A549 treated with dexamethasone at 1 μM for 4 hours (cell line): ENCODE results near the gene DENND1C. TPM values are rescaled to one million over a fixed set of nuclear protein-coding genes. Genes with fewer than 3 reads are reported as not detected.

Experiments used
- total RNA-seq: library from RNA; stranded (reverse); fragments of 200-300 nt; extraction: Qiagen RNA extraction; gene quantifications from 5 replicates; pipeline ENCODE4 v1.2.3, GENCODE V29; 2022

The DENND1C gene, protein sequence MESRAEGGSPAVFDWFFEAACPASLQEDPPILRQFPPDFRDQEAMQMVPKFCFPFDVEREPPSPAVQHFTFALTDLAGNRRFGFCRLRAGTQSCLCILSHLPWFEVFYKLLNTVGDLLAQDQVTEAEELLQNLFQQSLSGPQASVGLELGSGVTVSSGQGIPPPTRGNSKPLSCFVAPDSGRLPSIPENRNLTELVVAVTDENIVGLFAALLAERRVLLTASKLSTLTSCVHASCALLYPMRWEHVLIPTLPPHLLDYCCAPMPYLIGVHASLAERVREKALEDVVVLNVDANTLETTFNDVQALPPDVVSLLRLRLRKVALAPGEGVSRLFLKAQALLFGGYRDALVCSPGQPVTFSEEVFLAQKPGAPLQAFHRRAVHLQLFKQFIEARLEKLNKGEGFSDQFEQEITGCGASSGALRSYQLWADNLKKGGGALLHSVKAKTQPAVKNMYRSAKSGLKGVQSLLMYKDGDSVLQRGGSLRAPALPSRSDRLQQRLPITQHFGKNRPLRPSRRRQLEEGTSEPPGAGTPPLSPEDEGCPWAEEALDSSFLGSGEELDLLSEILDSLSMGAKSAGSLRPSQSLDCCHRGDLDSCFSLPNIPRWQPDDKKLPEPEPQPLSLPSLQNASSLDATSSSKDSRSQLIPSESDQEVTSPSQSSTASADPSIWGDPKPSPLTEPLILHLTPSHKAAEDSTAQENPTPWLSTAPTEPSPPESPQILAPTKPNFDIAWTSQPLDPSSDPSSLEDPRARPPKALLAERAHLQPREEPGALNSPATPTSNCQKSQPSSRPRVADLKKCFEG
- 0.13 to 0.25 TPM (median 0.21 TPM) in 5 replicates for total RNA-seq

DNA sequence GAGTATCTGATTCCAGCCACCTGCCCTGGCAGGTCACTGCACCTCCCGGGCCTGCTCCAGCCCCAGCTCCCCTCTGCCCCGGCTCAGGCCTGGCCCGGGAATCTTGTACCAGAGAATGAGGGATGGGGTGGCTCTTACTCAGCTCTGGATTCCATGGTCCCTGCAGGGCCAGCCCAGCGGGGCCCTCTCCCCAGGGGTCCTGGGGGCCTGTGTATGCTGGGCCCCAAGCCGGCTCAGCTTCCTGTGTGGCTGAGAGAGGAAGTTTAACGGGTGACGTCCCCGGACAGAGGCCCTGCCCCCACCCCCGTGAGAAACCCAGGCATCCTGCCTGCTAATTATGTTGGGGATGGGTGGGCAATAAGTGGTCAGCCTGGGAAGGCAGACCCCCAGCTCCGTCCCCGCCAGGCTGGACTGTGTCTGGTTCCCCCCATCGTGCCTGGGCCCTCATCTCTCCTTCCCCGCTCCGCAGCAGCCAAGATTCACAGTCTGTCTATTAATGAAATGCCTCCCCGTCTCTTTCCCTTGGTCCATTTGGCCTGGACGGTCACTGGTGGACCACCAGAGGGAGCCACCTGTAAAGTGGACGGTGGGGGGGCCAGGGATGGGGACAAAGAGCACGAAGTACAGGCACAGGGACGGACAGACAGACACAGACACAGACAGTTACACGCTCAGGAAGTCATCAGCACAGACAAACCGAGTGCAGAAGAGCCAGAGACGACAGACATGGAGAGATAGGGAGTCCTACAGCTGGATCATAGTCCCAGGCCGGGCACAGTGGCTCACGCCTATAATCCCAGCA lies at the start of gene DENND1C:
TSS of gene DENND1C (minus strand) at position 247 of the 802 bp plus-strand sequence. CDS start at position 155, 92 bp downstream.

DNA sequence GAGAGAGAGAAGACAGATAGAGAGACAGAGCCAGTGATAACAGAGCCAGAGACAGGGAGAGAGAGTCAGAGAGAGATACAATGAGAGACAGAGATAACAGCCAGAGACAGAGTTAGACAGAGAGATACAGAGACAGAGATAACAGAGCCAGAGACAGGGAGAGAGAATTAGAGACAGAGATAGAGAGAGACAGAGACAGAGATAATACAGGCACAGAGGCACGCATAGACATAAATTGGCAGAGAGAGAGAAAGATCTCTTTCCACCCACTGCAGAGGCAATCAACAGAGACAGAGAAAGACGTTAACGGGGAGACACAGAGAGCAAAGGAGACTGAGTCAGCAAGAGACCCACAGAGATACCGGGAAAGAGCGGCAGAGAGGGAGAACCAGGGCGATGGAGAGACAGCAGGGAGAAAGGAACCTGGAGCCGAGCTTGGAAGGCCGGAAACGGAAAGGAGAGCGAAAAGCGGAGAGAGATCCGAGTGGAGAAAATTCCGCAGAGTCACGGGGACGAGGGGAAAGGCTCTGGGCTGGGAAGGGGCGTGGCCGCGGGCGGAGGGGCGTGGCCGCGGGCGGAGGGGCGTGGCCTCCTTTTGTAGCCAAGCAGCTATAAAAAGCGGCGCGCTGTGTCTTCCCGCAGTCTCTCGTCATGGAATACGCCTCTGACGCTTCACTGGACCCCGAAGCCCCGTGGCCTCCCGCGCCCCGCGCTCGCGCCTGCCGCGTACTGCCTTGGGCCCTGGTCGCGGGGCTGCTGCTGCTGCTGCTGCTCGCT lies 49.0 kb upstream of the DENND1C start, which contains the start of gene TNFSF9:
TSS of gene TNFSF9 (plus strand) at position 641 of the 777 bp plus-strand sequence. CDS start at position 652, 11 bp downstream.

GRCh38 chr19:6501740-6502648 lies 20.4 kb upstream of the DENND1C start, which contains the start of gene TUBB4A:
Gene TUBB4A, minus strand, starts transcription at chr19:6502309. Its CDS starts 97 bp downstream, at chr19:6502212.

GRCh38 chr19:6464070-6464873 lies 17.3 kb downstream of the DENND1C start, which contains the start of gene CRB3:
Gene CRB3, plus strand, starts transcription at chr19:6464271. Its CDS starts 431 bp downstream, at chr19:6464702.

GRCh38 chr19:6459262-6460098 lies 22.1 kb downstream of the DENND1C start, which contains the start of gene SLC25A23:
Gene SLC25A23, minus strand, starts transcription at chr19:6459792. Its CDS starts 164 bp downstream, at chr19:6459628.

GRCh38 chr19:6433663-6434062 lies 47.9 kb downstream of the DENND1C start, which contains the start of gene SLC25A41:
Gene SLC25A41, minus strand, starts transcription at chr19:6433763. Its CDS starts 70 bp downstream, at chr19:6433693.

DNA sequence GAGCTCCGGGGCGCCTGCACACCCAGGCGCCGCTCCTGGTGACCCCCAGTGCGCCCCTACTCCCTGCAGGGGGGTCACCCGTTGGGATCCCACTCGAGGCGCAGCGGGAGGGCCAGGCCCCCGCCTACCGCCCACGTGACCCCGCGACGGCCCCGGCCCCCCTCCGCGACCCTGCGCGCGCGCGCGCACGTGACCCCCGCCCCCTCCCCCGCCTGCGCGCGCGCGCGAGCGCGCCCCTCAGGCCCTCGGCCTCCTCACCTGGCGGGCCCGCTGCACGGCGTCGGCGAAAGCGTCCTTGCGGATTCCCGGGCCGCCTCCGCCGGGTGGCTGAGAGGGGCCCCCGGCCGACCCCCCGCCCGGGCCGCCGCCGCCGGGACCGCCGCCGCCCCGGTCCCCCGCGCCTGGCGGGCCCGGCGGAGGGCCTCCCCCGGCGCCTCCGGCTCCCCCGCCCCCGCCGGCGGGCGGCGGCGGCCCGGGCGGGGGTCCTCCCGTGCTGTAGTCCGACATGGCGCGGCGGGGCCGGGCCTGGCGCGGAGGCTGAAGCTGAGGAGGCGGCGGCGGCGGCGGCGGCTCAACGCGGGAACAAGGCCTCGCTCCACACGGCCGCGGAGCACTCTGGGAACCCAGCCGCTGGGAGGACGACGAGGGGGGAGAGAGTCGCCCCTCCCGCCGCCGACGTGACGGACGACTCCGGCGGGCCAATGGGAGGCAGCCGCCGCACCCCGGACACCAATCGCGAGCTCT lies 57.2 kb downstream of the DENND1C start, which contains the start of gene KHSRP:
TSS of gene KHSRP (minus strand) at position 617 of the 744 bp plus-strand sequence. CDS start at position 507, 110 bp downstream.

Other genes with a start within 250 kb of the DENND1C start
- gene MLLT1, start 201.8 kb downstream of the DENND1C start, total RNA-seq: 12.8 to 28.7 TPM (median 27.2 TPM) in 5 replicates
- gene ACER1, start 148.2 kb downstream of the DENND1C start, total RNA-seq: not detected in 5 replicates
- gene CLPP, start 120.3 kb downstream of the DENND1C start, total RNA-seq: 43.5 to 75.1 TPM (median 73.9 TPM) in 5 replicates
- 16.1 to 29.5 TPM (median 28.9 TPM) in 5 replicates for gene ALKBH7, start 109.0 kb downstream of the DENND1C start, total RNA-seq
- gene PSPN, start 105.9 kb downstream of the DENND1C start, total RNA-seq: 0.52 to 1.1 TPM (median 0.96 TPM) in 5 replicates
- 56.6 to 64.0 TPM (median 60.6 TPM) in 5 replicates for gene GTF2F1, start 88.6 kb downstream of the DENND1C start, total RNA-seq
- gene KHSRP, start 57.0 kb downstream of the DENND1C start, total RNA-seq: 175 to 228 TPM (median 223 TPM) in 5 replicates
- 0.09 to 0.22 TPM (median 0.14 TPM) in 5 replicates for gene SLC25A41, start 48.0 kb downstream of the DENND1C start, total RNA-seq
- gene SLC25A23, start 22.0 kb downstream of the DENND1C start, total RNA-seq: 15.0 to 23.2 TPM (median 20.4 TPM) in 5 replicates
- gene CRB3, start 17.5 kb downstream of the DENND1C start, total RNA-seq: 2.6 to 3.8 TPM (median 3.5 TPM) in 5 replicates
- gene TUBB4A, start 20.5 kb upstream of the DENND1C start, total RNA-seq: 5.5 to 8.4 TPM (median 8.1 TPM) in 5 replicates
- gene TNFSF9, start 49.2 kb upstream of the DENND1C start, total RNA-seq: 2.9 to 4.8 TPM (median 3.2 TPM) in 5 replicates
- gene CD70, start 109.4 kb upstream of the DENND1C start, total RNA-seq: 13.4 to 21.8 TPM (median 19.0 TPM) in 5 replicates
- 0.06 to 0.12 TPM (median 0.08 TPM) in 5 replicates for gene TNFSF14, start 188.4 kb upstream of the DENND1C start, total RNA-seq
- 43.4 to 62.3 TPM (median 59.3 TPM) in 5 replicates for gene C3, start 238.9 kb upstream of the DENND1C start, total RNA-seq